HEK293T (cell line): Measurements from ENCODE around the gene USHBP1.

Experiments
- CTCF ChIA-PET: fragments of 350-600 bp; formaldehyde crosslinking; extraction: SDS; loops from one replicate; lab custom pipeline; 2021; ENCODE audit warnings: antibody characterized with exemption, inconsistent platforms; lab: Yijun Ruan, JAX
- POLR2A ChIA-PET: fragments of 350-600 bp; formaldehyde crosslinking; extraction: SDS; loops from one replicate; lab custom pipeline; 2020; ENCODE audit warnings: antibody characterized with exemption, inconsistent platforms; lab: Yijun Ruan, JAX
- DNase-seq: peaks from one replicate; pipeline ENCODE4 v3.0.0; 2012; ENCODE audit warnings: mixed read lengths; ENCODE audit errors: extremely low spot score
- ARNT ChIP-seq: fragments of 450-650 bp; IDR thresholded peaks from 2 replicates; pipeline ENCODE4 v1.6.1; 2017; ENCODE audit warnings: mild to moderate bottlenecking
- BHLHE40 ChIP-seq: fragments of 450-650 bp; IDR thresholded peaks from 2 replicates; pipeline ENCODE4 v1.6.1; 2016; ENCODE audit warnings: mild to moderate bottlenecking, moderate library complexity, borderline replicate concordance
- CTBP1 ChIP-seq: fragments of 450-650 bp; IDR thresholded peaks from 2 replicates; pipeline ENCODE4 v1.6.1; 2016; ENCODE audit warnings: borderline replicate concordance
- ELF4 ChIP-seq: fragments of 450-650 bp; IDR thresholded peaks from 2 replicates; pipeline ENCODE4 v1.6.1; 2017; ENCODE audit warnings: antibody characterized with exemption
- FOXA1 ChIP-seq: fragments of 450-650 bp; IDR thresholded peaks from 2 replicates; pipeline ENCODE4 v1.6.1; 2016; ENCODE audit warnings: mild to moderate bottlenecking
- FOXK2 ChIP-seq: fragments of 450-650 bp; IDR thresholded peaks from 2 replicates; pipeline ENCODE4 v1.6.1; 2016; ENCODE audit warnings: mild to moderate bottlenecking
- FOXM1 ChIP-seq: fragments of 450-650 bp; IDR thresholded peaks from 2 replicates; pipeline ENCODE4 v1.6.1; 2017; ENCODE audit warnings: mild to moderate bottlenecking, borderline replicate concordance
- HDGF ChIP-seq: fragments of 450-650 bp; IDR thresholded peaks from 2 replicates; pipeline ENCODE4 v1.6.1; 2017; ENCODE audit warnings: antibody characterized with exemption, borderline replicate concordance
- L3MBTL2 ChIP-seq: fragments of 450-650 bp; conservative IDR thresholded peaks from 2 replicates; pipeline ENCODE4 v1.6.1; 2016; ENCODE audit warnings: mild to moderate bottlenecking
- LEF1 ChIP-seq: fragments of 450-650 bp; IDR thresholded peaks from 2 replicates; pipeline ENCODE4 v1.6.1; 2017; ENCODE audit warnings: mild to moderate bottlenecking, borderline replicate concordance
- NFRKB ChIP-seq: fragments of 450-650 bp; IDR thresholded peaks from 2 replicates; pipeline ENCODE4 v1.6.1; 2016; ENCODE audit warnings: mild to moderate bottlenecking, moderate library complexity
- SP1 ChIP-seq: fragments of 450-650 bp; IDR thresholded peaks from 2 replicates; pipeline ENCODE4 v1.6.1; 2017
- SUZ12 ChIP-seq: fragments of 450-650 bp; IDR thresholded peaks from 2 replicates; pipeline ENCODE4 v1.6.1; 2016; ENCODE audit warnings: mild to moderate bottlenecking
- TARDBP ChIP-seq: fragments of 450-650 bp; IDR thresholded peaks from 2 replicates; pipeline ENCODE4 v1.6.1; 2016
- ZNF384 ChIP-seq: fragments of 450-650 bp; IDR thresholded peaks from 2 replicates; pipeline ENCODE4 v1.6.1; 2016
- TF ChIP-seq, protein P1 (sequence below): fragments of 450-650 bp; IDR thresholded peaks from 2 replicates; pipeline ENCODE4 v1.6.1; 2016

Gene USHBP1

DNA sequence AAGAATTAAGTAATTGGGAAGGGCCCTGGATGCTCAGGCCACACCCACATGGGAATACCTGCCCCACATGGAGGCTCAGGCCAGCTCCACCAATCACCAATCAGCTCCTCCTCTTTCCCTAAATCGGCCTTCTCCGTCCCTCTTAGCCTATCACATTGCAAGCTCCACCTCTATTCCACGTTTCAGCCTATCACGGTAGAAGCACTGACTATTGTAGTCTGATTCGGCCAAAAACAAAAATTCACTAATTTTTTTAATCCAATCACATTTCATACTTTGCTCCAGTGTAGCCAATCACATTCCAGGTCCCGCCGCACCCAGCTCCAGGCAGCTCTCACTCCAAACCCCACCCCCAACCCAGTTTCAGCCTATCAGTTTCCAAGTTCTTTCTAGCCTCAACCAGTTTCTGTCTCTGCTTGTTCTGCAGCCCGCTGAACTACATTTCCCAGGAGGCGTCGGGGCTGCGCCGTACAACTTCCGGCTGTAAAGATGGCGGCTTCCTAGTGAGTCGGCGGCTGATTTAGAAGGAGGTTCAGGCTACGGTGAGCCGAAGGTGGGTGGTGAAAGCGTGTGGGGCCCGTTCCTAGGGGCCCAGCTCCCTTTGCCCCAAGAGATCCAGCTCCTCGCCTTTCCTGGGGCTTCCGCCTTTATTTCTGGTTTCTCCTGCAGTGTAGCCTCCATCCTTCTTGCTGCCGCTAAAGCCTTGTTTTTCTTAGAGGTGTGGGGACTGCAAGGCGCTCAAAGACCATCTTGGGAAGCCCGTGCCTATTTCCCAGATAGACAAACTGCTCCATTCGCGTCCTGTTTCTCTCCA, 2.6 kb upstream of the USHBP1 start, which contains the start of gene BABAM1:
BABAM1 (plus strand) TSS at position 469 of the 814 bp plus-strand sequence. CDS start 1,364 bp downstream, outside the sequence.
- TF ChIP-seq ELF4 (peak; percentile 41; the same call in 1 of the 2 replicates), L3MBTL2 (no peak), ZNF384 (no peak)
- POLR2A ChIA-PET, result interaction anchor here (0.7 to 2.8 kb wide), 11 partner anchors 8 to 191 kb away, joined by 3 to 12 read pairs (median 5); partner anchors contain the start of genes DDA1, MVB12A and USE1
- CTCF ChIA-PET, result interaction anchor here (1.0 to 1.4 kb wide), 3 partner anchors 16 to 38 kb away, joined by 3 to 5 read pairs (median 5); no protein-coding TSS in a partner anchor
- DNase-seq, result peak; percentile 96

DNA sequence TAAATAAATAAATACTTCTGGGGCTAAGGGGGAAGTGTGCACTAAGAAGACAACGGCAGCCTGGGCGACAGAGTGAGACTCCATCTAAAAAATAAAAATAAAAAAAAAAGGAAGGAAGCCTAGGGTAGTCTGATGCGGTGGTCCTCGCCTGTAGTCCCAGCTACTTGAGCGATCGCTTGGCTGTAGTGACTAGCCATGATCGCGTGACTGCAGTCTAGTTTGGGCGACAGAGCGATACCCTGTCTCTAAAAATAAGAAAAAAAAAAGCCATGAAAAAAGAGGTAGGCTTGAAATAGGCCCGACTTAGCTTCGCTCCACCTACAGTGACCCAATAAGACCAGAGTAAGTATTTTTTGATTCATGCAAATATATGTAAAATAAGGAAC, 2.0 kb upstream of the USHBP1 start:
- ChIA-PET CTCF (interaction anchor here (1.0 to 1.4 kb wide), 4 partner anchors 17 to 39 kb away, joined by 3 to 7 read pairs (median 5); no protein-coding TSS in a partner anchor), POLR2A (interaction anchor here (0.7 to 2.8 kb wide), 10 partner anchors 14 to 190 kb away, joined by 3 to 12 read pairs (median 5); partner anchors contain the start of genes DDA1, MVB12A and USE1)
- TF ChIP-seq ARNT (no peak), ELF4 (peak; percentile 38), SUZ12 (no peak), FOXM1 (no peak), ZNF384 (peak; percentile 29; the same call in 1 of the 2 replicates)
- DNase-seq, result no peak

DNA sequence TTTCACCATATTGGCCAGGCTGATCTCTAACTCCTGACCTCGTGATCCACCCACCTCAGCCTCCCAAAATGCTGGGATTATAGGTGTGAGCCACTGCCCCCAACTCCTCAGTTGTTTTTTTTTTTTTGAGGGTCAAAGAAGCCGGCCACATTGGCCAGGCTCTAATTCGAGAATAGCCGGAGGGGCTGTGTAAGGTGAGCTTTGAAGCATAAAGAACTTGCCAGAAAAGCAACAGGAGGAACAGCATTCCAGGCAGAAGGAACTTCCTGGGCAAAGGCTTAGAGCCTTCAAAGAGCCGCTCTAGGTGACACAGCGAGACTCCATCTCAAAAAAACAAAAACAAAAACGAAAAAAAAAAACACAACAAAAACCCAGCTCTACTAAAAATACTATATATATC, 1.5 kb upstream of the USHBP1 start:
- CTCF ChIA-PET, result interaction anchor here (1.0 to 1.4 kb wide), 3 partner anchors 17 to 23 kb away, joined by 5 to 7 read pairs (median 5); no protein-coding TSS in a partner anchor
- TF ChIP-seq ZNF384 (no peak), FOXA1 (no peak), HDGF (no peak), ARNT (no peak), L3MBTL2 (no peak), BHLHE40 (no peak), SUZ12 (no peak), CTBP1 (no peak), FOXM1 (no peak), SP1 (no peak), ELF4 (no peak), NFRKB (no peak), TARDBP (no peak), FOXK2 (no peak), LEF1 (no peak)
- TF ChIP-seq, protein P1, sequence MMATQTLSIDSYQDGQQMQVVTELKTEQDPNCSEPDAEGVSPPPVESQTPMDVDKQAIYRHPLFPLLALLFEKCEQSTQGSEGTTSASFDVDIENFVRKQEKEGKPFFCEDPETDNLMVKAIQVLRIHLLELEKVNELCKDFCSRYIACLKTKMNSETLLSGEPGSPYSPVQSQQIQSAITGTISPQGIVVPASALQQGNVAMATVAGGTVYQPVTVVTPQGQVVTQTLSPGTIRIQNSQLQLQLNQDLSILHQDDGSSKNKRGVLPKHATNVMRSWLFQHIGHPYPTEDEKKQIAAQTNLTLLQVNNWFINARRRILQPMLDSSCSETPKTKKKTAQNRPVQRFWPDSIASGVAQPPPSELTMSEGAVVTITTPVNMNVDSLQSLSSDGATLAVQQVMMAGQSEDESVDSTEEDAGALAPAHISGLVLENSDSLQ, result no peak
- DNase-seq, result no peak
- POLR2A ChIA-PET, result interaction anchor here (1.2 to 2.8 kb wide), 3 partner anchors 17 to 154 kb away, joined by 3 to 12 read pairs (median 4); partner anchors contain the start of genes MVB12A and USE1

DNA sequence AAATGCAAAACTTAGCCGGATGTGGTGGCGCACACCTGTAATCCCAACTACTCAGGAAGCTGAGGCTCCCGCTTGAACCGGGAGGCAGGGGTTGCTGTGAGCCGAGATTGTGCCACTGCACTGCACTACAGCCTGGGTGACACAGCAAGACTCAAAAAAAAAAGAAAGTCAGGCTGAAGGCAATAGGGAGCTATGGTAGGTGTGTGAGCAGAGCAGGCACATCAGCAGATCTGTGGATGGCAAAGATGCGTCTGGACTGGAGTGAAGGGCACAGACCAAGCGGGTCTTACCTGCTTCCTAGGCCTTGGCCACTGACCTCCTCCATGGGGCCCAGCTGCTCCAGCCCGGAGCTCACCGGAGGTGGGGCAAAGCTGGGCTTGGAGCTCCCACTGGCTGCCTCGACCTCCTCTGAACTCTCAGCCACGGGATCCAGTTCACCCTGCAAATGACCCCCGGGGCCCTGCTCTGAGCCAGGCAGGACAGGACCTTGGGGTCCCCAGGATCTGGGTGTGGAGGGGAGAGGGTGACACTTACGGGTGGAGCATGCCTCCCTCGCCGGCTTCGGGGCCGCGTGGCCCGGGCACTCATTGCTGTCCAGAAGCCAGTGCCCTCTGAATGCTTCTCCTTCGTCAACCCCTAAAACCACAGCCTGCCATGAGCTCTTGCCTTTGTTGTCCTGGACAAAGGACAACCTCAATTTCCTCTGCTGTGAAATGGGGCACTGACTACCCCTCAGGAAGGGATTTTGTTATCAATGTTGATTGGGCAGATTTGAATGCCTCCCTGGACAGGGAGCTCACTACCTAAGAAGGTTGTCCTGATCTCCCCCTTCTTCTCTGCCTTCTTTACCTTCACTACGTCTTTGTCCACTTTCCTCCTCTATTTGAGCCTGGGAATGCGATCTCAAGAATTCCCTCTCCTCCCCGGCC, 569 bp downstream of the USHBP1 start:
- DNase-seq, result no peak
- ChIA-PET POLR2A (interaction anchor here (0.9 kb wide), 1 partner anchor 49 kb away, joined by 3 read pairs; the partner anchor contains the start of gene USE1), CTCF (interaction anchor here (1.0 kb wide), 1 partner anchor 363 kb away, joined by 3 read pairs; no protein-coding TSS in a partner anchor)
- TF ChIP-seq L3MBTL2, result no peak
- no peak for TF ChIP-seq SUZ12
- no peak for TF ChIP-seq CTBP1
- TF ChIP-seq, protein P1, result no peak
- no peak for TF ChIP-seq ELF4
- TF ChIP-seq LEF1, result no peak
- TF ChIP-seq HDGF, result no peak
- TF ChIP-seq FOXM1, result no peak
- no peak for TF ChIP-seq FOXA1

DNA sequence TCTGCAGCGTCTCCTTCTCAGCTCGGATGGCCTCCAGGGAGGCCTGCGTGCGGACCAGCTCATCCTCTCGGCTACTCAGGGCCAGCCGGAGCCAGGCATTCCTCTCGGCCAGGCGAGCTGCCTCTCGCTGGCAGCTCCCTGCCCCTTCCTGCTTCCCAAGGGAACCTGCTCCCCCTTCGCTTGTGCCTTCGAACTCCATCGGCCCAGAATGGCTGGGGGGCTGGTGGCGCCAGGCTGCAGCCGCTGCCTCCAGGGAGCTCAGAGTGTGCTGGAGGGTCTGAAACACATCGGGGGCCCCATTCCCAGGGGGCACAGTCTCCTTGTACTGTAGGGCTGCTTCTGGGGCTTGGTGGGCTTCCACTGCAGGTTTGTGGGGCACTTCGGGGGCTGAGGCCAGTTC, 2.0 kb downstream of the USHBP1 start:
- TF ChIP-seq FOXK2, result no peak
- TF ChIP-seq SP1, result no peak
- no peak for TF ChIP-seq SUZ12
- TF ChIP-seq TARDBP, result no peak
- TF ChIP-seq HDGF, result no peak
- TF ChIP-seq, protein P1, result no peak
- TF ChIP-seq ELF4, result no peak
- TF ChIP-seq ZNF384, result no peak
- no peak for TF ChIP-seq FOXA1
- no peak for TF ChIP-seq CTBP1
- TF ChIP-seq BHLHE40, result no peak
- TF ChIP-seq FOXM1, result no peak
- no peak for TF ChIP-seq L3MBTL2
- no peak for TF ChIP-seq LEF1
- no peak for TF ChIP-seq ARNT
- no peak for DNase-seq
- POLR2A ChIA-PET, result no interaction called here
- CTCF ChIA-PET, result interaction anchor here (0.6 kb wide), 1 partner anchor 19 kb away, joined by 3 read pairs; no protein-coding TSS in a partner anchor
